ENCODE data around the gene CCDC185.
"Not testable (repeated sequence)": the region's sequence is repeated elsewhere in the genome, so short reads cannot be mapped to it uniquely, and the experiment has no call there.

The CCDC185 gene

GRCh38 chr1:223394706-223395105, 1.5 kb downstream of the CCDC185 start:
- DNase-seq = no peak

- DNase-seq = not testable (repeated sequence)
These were observed 6.2 kb downstream of the CCDC185 start for GRCh38 chr1:223399393-223399792.

DNA sequence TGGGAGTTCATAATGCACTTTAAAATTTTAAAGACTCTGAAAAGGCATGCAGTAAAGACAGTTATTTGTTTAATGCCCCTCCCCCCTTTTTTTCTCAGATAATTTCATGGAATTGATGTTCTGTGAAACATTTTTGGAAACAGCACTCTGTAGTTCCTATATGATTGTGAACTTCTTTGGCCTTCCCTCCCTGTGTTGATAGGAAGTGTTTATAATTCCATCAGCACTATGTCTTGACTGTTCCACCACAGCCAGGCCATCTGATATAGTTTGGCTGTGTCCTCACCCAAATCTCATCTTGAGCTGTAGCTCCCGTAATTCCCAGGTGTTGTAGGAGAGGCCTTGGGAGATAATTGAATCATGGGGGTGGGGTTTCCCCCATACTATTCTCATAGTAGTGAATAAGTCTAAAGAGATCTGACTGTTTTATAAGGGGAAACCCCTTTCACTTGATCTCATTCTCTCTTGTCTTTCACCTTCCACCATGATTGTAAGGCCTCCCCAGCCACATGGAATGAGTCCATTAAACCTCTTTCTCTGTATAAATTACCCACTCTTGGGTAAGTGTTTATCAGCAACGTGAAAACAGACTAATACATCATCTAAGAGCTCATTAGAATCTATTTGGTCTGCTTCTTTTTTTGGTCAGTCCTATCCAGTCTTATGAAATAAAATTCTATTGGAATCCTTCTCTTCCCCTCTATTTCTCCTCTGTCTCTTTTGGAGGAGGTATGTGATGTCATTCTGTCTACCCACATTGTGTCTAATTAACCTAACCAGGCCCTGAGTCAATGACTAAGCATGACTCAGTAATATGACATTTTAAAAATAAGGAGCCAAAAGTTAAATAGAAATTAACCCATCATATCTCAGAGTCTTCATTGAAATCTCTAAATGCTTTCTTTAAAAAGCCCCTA, 8.9 kb downstream of the CCDC185 start:
- peak; percentile 74 for DNase-seq

- no peak for DNase-seq
These were observed 9.6 kb downstream of the CCDC185 start for GRCh38 chr1:223402790-223403142.

- no peak for DNase-seq
These were observed 10.1 kb downstream of the CCDC185 start for GRCh38 chr1:223403184-223403815.

DNA sequence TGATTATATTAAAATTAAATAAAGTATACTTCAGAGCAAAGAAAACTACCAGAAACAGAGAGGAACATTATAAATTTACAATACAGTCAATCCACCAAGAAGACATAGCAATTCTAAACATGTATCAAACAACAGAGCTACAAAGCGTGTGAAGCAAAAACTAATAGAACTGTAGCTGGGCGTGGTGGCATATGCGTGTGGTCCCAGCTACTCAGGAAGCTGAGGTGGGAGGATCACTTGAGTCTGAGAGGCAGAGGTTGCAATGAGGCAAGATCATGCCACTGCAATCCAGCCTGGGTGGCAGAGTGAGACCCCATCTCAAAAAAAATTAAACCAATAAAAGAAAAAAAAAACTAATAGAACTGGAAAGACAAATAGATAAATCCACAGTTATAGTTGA, 12.3 kb downstream of the CCDC185 start:
- DNase-seq = no peak

- DNase-seq = no peak
These were observed 16.8 kb downstream of the CCDC185 start for GRCh38 chr1:223410036-223410435.

DNA sequence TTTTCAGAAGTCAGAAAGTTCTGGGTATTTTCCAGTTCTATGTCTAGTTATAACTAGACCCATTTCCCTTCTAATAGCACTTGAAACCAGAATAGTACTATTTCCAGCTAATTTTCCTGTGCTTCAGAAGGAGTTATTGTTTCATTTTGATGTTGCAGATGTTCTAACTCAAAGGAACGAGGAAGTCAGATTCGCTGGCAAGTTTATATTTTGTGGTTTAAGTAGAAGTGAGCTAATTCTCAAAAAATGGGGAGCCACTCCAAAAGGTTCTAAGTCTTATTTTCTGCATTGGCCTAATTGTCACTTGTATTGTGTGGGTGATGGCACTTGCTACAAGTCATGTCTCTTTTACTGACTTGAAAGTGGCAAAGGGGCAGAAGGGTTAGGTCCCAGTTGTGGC, 18.1 kb downstream of the CCDC185 start:
- DNase-seq = peak; percentile 38

- no peak for DNase-seq
These were observed 18.5 kb downstream of the CCDC185 start for GRCh38 chr1:223411710-223412109.

DNA sequence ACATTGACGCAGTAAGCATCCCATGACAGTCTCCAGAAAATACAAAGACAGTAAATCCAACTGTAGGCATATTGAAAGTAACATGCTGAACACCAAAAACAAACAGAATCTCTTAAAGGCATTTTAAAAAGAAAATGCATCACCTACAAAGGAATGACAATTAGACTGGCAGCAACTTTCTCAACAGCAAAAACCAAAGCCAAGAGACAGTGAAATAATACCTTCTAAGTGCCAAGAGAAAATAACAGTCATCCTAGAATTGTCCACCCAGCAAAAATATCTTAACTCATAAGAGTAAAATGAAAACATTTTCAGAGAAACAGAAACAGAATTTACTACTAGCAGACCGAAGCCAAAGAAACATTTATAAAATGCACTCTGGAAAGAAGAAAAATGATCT, 20.0 kb downstream of the CCDC185 start:
- DNase-seq = no peak

DNA sequence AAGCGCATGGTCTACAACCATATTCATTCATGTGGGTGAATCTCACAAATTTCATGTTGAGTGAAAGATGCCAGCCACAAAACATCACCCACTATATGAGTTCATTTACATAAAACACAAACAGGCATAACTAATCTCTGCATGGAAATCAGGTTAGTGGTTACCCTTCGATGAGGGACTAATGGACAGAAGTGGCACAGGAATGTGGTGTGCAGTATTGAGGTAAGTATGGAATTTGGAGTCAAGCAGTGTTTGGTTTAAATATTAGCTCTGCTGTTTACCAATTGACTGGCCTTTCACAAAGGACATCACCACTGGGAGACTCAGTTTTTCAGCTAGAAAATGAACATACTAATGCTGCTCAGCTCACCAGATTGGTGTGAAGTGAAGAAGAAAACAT, 24.2 kb downstream of the CCDC185 start:
- no peak for DNase-seq

DNA sequence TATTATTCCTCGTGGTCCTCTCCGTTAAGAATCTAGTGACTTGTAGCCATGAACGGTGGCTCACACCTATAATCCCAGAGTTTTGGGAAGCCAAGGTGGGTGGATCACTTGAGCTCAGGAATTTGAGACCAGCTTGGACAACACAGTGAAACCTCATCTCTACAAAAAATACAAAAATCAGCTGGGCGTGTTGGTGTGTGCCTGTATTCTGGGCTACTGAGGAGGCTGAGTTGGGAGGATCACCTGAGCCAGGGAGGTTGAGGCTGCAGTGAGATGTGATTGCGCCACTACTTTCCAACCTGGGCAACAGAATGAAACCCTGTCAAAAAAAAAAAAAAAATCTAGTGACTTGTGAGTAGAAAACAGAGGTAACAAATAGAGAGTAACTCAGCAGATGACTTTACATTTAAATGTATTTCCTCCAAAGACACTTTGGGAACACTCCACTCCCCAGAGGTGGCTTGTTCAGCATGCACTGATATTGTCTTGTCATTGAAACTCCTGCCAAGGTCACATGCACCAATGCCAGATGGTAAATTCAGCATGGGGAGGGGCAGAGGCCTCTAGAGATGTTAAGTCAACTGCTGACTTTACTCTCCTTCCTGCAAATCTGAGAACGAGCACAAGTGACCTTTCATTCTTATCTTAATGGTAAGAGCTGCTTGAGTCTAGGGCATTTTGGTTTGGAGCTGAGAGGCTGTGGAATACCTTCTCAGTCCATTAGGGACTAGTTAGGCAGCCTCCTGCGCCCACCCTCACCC, 24.9 kb downstream of the CCDC185 start:
- no peak for DNase-seq

DNA sequence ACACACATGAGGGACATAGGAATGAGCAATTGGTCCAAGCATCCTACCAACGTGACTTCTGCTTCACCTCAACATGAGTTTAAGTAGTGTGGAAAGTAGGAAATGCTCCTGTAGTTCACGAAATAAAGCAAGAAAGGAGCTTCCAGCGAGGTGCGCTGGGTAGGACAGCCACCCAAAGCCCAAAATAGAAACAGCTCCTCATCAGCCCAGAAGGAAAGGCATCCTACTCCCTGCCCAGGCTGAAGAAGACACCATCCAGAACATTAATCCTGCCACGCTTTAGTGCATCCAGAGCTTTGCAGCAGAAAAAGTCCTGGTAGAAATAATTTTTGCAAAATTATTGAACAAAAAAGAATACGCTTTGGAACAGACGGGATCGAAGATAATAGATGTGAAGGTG, 25.9 kb downstream of the CCDC185 start:
- DNase-seq = no peak

GRCh38 chr1:223419561-223419960, 26.3 kb downstream of the CCDC185 start:
- DNase-seq = no peak

DNA sequence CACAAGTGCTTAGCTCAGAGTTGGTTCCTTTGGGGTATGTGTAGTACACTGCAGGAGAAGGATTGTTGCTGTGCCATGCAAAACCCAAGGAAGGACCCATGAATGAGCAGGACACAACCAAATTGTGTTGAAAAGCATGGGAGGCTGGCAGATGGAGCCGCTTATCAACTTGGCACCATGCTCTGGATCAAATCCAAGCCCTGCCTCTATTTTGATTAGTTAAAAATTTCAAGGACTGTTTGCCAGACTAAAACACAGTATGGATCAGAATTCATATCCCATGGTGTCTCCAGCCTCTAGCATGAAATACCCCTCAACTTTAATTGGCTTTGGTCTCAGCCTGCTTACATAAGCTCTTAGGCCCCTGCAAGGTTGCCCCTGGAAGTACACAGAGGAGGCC, 27.8 kb downstream of the CCDC185 start:
- no peak for DNase-seq

DNA sequence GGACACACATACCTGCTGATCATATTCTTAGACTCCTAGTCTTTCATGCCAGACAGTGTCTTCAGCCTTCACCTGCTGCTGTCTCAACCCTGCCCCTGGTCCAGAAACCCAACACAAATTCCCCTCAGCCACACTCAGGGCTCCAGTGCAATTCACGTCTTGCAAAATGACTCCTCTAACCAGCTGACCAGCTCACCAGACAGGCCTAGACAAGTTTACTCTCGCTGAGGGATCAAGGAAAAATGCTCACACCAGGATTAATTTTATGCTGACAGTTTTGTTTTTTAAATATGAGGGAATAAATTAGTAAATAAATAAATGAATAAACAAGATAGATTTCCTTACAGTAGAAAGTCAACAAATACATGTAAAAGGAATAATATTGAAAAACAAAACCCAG, 28.5 kb downstream of the CCDC185 start:
- no peak for DNase-seq

DNA sequence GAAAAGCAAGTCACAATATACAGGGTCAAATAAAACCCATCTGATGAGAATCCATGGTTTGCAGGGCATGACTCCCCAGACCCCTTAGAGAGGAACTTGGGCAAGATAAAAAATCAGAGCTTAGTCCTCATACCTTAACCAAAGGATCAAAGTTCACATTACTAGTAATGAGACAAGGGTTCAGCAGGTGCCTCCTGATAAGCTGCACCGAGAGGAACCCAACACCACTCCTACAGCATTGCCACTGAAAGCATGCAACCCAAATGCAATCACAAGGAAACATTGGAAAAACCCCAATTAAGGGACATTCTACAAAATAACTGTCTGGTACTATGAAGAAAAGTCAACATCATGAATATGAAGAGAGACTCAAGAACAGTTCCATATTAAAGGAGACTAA, 29.7 kb downstream of the CCDC185 start:
- no peak for DNase-seq

DNA sequence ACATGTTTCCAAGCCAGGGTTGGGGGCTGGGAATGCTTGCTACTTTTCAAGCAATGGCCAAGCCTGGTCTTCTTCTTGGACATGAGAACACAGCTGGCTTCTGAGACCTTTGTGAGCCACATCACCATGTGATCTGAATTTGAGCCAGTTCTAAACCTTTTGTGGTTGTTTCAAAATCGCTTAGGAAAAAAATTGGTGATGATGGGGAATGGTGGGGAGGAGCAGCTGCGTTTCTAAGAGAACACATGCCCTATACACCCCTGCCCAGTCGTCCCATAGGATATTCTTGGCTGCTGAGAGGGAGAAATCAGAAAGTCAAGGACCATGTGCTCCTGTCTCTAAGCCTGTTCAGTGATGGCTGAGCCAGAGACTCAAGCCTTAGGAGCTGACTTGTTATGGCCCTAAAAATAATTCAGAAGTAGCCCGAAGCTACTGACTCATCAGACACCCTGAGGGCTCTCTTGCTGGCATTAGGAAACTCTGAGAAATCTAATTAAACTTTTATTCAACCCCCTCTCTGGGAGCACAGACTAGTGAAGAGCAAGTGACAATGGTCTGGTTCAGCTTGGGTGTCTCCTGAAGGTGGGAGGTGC, 30.5 kb downstream of the CCDC185 start:
- DNase-seq = no peak

GRCh38 chr1:223425550-223425949, 32.3 kb downstream of the CCDC185 start:
- no peak for DNase-seq

- no peak for DNase-seq
These were observed 33.7 kb downstream of the CCDC185 start for GRCh38 chr1:223426936-223427335.

- no peak for DNase-seq
These were observed 36.1 kb downstream of the CCDC185 start for GRCh38 chr1:223429313-223429731.

GRCh38 chr1:223429821-223430220, 36.6 kb downstream of the CCDC185 start:
- no peak for DNase-seq

DNA sequence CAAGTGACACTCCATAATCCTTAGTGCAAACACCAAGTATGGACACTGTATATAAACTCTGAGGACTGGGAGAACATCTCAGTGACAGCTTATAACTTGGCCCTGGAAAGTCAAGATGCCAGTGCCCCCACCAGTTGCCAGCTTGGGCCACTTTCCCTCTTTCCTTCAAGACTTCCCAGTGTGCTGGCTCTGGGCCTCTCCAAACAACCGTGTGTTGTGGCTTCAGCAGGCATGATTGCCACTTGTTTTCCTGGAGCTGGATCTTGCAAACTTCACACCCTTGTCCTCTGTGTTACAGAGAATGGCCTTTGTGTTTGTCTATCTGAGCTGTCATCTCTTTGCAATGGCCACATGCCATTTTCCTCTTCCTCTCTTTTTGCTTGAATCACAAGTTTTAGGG, 37.0 kb downstream of the CCDC185 start:
- DNase-seq = no peak
